Activated CD8-positive, alpha-beta memory T cell treated with anti-CD3 and anti-CD28 coated beads for 4 hours (primary cell): ENCODE data around the gene NCLN.
"Not testable (repeated sequence)": the region's sequence is repeated elsewhere in the genome, so short reads cannot be mapped to it uniquely, and the experiment has no call there.

ENCODE experiments used
- DNase-seq, 2 donors: peaks; one replicate each; pipeline ENCODE4 v3.0.0-alpha.2; 2020; ENCODE audit warnings: low read depth in 2 of 2

Gene NCLN

DNA sequence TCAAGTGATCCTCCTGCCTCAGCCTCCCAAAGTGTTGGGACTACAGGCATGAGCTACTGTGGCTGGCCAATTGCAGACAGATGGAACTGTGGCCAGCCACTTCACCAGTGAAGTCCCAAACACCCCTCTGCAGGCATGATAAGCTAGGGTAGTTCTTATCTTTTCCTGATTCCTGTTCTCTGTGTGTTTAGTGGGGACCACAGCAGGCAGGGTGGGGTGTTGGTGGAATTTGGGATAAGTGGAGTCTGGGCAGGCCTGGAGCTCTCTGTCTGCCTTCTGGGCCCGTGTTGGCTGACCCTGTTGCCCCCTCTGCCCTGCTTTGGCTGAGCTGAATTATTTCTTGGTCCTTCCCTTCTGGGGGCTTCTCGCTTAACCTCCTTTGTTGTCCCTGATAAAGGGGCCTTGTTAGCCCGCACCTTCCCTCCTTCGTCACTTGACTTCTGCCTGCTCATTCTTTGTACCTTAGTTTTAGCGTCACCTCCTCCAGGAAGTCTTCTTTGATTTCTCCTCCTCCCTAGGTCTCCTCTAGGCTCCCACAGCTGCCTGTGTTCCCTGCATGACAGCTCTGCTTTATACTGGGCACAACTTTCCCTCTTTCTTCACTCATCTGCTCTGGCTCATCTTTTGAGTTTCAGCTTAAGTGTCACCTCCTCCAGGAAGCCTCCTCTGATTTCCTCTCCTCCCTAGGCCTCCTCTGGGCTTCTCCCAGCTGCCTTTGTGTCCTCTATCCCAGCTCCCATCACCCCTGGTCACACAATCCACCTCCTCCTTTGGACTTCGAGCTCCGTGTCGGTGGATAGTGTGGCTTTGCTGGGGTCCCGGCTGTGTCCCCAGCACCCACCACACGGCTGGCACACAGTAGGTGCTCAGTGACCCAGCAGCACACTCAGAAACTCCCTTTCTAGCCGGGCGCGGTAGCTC, 1.7 kb upstream of the NCLN start:
- DNase-seq: no peak

DNA sequence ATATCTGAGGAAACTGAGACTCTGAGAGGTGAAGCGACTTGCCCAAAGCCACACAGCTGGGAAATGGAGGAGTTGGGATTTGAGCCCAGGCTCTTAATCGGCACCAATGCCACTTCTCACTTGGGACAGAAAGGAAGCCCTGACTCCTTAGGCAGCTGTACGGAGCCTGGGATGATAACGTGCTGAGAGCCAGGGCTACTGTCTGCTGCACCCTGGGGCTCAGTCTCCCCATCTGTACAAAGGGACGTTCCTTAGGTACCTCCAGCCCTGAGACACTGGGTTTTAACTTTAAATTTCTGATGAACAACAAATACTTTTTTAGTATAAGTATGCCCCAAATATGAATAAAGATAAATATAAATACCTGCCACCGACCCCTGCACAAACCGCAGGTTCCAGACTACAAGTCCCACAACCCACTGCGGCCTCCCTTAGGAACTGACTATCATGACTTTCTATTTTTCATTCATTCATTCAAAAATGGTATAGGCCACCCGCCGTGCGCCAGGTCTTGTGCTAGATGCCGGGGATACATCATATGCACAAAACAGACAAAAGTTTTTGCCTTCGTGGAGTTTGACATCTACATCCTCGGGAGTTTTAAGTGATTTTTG, 776 bp upstream of the NCLN start:
- peak in 1 of 2 donors; percentile 43 for DNase-seq

DNA sequence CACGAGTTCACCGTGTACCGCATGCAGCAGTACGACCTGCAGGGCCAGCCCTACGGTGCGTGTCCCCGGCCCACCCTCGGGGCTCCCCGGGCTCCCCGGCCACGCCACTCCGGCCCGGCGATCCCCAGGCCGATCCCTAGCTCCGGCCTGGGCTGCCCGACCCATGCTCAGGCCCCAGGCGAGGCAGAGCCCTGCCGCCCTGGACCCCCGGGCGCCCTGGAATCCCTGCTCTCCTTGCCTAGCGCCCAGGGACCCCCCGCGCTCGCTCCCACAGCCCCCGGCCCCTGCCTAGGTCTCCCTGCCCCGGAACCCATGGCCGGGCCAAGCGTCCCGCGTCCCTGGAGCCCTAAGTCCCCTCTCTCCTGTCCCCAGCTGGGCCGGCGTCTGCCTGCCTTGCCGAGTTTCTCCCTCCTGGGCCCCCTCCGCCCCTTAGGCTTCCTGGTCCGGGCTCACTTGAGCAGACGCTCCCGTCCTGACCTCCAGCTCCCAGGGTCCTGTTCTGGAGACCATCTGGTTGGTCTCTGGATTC, 494 bp downstream of the NCLN start:
- no peak for DNase-seq

DNA sequence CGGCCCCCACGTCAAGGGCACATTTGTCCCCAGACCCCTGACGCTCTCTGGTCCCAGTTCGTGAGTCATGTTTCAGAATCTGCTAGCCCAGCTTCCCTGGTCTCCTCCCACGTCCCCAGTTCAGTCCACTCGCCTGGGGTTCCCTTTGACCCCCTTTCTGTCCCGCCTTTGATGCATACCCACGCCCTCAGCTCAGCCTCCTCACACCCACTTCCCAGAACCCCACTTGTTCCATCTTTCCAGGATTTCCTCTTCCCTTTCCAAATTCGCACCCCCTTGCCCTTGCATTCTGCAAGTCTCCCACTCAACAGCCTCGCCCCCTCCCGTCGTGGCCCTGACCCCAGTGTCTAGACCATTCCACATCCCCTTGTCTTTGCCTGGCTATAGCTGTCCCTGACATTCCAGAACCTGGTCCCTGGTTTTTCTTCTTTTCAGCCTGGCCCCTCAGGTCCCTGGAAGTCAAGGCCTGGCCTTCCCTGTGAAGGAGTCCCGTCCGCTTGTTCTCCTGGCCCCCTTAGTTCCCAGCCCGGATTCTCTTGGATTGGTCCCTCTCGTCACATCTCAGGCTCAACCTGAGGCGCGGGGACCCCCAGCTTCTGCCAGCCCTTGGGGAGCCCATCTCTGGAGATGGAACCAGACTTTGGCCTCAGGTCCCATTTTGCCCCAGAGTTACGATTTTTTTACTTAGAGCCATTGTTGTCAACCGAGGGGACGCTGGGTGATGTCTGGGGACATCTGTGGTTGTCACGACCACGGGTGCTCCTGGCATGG, 1.3 kb downstream of the NCLN start:
- DNase-seq: no peak

DNA sequence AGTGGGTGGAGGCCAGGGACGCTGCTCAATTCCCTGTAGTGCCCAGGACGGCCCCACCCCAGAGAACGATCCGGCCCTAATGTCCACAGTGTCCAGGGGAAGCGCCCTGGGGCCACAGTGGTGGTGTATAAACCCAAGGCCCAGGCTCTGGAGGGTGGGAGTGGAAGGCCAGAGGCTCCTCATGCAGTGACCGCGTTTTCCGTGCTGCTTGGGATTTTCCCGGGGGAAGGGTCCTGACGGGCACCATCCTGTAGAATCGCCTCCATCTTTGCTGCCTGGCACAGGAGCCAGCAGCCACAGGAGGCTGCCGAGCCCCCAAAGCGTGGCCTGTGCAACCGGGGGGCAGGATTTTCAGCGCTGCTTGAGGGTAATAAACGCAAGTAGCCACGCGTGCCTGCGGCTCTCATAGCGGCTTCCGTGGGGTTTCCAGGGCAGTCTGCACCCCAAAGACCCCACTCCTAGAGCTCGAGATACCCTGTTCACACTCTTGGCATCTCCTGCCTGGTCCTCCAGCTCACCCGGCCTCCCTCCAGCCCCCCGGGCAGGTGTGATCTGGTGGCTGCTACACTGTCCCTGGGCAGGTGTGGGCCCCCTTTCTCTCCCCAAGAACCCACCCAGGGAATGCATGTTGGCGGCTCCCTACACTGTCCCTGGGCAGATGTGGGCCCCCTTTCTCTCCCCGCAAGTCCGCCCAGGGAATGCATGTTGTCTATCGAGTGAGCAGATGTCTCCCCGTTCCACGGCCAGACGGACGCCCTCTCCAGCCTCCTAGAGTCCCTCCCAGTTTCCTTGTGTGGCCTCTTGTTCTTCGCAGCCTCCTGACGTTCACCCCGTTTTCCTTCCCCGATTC, 2.2 kb downstream of the NCLN start:
- no peak for DNase-seq

DNA sequence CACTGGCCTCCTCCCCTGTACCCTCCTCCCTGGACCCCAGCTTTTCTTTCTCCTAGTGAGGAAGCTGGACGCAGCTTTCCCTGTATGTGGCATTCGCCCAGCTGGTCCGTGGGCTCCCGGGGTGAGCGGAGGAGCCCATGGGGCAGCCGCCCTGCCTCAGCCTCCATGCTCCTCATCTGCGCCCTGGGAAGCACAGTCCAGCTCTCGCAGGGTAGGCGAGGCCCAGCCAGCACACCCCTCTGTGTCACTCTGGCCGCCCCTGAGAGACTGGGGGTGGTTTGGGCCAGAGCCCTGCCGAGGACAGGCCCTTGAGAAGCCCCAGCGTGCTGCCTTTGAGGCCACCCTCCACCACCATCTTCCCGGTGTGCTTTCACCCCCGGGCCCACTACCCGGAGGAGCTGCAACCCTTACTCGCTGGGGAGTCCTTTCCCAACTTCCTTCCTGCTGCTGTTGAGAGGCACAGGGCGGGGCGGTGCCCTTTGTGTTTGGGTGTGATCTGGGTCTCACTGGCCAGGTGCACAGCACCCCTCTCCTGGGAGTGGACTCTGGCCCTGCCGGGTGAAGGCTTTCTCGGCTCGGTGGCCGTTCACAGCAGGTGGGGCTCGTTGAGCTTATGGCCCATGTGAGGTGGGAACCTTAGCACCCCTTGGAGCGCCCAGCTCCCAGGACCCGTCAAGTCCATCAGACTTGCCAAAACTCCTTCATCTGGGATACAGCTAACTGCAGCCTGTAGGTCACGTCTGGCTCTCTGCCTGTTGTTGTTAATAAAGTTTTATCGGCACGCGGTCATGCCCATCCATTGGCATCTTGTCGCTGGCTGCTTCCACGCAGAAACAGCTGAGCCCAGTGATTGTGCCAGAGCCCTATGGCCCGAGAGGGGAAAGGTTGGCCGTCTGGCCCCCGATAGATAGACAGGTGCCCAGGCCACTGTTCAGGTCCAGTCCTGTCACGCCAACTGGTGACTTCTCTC, 3.2 kb downstream of the NCLN start:
- DNase-seq: no peak

DNA sequence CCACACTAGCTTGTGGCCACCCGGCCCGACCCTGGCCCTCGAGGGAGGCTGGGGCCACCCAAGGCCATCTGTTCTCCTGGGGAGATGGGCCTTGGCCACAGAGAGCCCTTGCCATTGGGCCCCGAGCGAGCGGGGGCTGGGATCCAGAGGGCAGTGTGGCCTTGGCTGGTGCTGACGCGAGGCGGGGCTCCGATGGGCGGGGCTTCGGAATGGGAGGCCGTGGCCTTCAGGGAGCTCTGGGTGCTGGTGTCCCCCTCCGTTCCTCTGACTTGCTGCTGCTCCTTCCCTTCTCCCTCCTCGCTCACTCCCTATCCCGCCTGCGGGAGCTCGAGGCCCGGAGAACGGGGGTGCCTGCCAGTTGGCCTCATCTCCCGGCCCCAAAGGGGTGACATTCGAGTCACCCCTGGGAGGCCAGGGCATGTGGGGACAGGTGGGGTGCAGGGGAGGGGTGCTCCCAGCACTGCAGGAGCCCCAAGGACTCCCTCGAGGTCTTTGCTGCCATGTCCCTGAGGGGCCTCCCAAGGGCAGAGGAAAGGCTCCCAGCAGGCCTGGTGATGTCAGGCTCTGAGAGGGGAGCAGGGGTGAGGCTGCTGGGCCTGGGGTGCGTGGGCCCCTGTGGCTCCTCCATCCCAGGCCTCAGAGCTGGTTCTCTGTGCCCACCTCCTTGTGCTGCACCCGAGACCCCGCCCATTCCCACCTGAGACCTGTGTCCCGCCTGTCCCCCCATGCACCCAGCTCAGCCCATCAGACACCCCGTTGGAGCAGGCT, 4.2 kb downstream of the NCLN start:
- DNase-seq: no peak

DNA sequence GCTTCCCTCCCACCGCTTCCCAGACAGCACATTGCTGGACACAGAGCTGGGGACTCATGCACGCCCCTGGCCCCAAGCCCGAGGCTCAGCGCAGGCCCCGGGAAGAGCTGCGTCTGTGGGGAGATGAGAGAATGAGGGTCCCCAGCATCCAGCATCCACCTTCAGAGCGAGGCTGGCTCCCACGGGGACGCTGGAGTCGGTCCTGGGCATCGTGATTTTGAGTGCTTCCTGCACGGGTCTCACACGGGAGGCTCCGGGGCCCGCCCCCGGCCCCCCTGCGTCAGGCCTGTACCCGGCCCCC, 4.7 kb downstream of the NCLN start:
- DNase-seq: no peak

DNA sequence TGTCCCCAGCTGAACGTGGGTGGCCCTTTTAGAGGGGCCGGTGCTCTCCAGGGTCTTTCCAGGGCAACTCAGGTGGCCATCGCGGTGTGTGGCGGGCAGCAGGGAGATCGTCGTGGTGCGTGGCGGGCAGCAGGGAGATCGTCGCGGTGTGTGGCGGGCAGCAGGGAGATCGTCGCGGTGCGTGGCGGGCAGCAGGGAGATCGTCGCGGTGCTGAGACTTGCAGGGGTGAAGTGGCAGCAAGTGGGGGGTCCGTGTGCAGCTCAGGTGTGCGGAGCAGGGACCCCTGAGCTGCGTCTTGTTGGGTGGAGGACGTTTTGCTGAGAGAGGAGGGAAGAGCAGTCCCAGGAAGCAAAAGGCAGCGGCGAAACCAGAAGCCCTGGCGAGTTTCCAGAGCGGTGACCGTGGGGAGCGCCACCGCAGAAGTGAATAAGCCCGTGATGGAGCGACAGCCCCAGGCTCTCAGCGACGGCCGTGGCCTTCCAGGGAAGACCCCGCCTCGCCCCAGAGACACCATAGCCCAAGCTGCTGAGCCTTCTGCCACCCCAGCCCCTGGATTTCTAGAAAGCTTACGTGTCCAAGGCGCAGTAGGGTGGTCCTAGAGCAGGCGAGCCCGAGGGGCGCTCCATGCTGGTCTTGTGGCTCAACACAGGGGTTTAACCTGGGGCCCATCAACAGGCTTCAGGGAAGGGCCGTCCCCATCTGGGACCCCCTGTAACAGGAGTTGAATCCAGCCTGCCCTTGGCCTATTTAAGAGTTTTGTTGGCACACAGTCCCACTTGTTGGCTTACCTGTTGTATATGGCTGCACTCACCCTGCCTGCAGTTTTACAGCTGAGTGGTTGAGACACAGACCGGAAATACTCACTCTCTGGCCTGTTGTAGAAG, 5.4 kb downstream of the NCLN start:
- DNase-seq: no peak

DNA sequence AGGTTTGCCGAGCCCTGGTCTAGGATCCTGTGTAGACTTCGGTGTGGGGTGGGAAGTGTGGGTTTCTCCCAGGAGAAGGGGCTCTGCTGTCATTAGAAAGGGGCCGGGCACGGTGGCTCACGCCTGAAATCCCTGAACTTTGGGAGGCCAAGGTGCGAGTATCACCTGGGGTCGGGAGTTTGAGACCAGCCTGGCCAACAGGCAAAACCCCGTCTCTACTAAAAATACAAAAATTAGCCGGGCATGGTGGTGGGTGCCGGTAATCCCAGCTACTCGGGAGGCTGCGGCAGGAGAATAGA, 6.0 kb downstream of the NCLN start:
- not testable (repeated sequence) for DNase-seq

DNA sequence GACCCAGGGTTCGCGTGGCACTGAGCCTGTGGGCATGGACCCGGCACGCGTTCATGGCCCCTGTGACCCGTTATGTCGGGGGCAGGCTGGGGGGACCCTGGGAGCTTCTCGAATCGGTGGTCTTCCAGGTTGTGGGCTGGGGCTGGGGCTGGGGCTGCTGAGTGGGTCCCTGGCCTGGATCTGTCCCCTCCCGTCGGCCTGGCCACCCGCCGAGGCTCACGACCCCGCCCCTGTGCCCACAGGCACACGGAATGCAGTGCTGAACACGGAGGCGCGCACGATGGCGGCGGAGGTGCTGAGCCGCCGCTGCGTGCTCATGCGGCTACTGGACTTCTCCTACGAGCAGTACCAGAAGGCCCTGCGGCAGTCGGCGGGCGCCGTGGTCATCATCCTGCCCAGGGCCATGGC, 6.5 kb downstream of the NCLN start:
- DNase-seq: no peak

DNA sequence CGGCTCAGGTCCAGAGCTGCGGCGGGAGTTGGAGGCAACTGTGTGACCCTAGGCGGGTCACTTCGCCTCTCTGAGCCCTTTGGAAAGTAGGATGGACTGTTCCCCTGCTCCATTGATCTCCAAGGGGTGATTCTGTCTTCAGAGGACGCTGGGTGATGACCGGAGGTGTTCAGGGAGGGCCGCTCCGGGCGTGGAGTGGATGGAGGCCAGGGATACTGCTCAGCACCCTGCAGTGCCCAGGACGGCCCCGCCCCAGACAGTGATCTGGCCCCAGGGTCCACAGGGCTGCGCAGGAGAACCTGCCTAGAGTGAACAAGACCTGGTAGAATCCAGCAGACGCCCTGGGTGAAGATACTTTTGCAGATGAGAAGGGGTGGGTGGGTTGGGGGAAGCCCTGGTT, 7.0 kb downstream of the NCLN start:
- DNase-seq: no peak

DNA sequence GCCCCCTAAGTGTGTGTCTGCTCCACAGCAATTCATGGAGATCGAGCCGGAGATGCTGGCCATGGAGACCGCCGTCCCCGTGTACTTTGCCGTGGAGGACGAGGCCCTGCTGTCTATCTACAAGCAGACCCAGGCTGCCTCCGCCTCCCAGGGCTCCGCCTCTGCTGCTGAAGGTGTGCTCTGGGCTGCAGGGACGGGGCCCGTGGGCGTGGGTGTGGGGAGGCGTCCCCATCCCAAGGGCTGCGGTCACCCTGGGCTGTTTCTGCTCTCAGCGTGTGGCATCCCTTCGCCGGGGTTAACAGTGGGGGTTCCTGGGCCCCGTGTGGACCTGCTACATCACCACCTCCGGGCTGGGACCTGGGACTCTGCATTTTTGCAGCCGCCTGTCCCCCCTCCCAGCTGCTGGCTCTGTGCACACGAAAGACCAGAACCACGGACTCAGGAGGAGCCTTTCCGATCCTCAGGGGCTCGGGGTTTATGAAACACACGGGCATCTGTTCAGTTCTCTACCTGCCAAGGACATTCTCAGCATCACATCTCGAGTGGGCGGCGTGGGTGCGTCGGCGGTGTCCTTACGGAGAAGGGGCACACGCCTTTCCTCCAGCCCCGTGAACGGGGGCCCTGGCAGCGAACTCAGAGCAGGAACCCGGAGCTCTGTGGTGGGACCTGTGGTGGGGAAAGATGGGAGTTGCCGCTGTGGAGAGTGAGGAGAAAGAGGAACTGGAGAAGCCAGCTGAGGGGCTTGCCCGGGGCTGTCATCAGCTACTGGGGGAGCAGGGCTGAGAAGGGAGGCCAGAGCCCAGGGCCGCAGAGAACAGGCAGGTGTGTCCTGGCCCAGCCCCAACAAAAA, 7.8 kb downstream of the NCLN start:
- DNase-seq: no peak

DNA sequence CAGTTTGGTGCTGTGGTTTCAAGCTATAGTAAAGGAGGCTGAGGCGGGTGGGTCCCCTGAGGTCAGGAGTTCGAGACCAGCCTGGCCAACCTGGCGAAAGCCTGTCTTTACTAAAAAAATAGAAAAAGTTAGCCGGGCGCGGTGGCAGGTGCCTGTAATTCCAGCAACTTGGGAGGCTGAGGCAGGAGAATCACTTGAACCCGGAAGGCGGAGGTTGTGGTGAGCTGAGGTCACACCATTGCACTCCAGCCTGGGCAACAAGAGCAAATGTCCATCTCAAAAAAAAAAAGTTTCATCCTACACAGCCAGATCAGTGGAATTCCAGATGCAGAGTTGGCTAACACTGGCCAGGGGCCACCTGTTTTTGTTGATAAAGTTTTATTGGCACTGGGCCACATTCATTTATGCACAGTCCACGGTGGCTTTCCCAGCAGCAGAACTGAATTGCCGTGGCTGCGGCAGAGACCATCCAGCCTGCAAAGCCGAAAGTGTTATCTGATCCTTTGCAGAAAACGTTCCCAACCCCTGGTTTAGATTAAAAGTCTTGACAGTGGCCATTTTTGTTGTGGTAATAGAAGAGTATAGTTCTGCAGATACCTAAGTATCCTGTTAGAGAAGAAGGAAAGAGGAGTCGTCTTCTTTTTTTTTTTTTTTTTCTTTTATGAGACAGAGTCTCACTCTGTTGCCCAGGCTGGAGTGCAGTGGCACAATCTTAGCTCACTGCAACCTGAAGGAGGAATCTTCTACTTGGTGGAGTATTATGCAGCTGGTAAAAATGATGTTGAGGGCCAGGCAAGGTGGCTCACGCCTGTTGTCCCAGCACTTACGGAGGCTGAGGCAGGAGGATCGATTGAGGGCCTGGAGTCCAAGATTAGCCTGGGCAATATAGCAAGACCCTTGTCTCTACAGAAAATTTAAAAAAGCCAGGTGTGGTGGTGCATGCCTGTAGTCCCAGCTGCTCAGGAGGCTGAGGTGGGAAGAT, 8.7 kb downstream of the NCLN start:
- DNase-seq: no peak

DNA sequence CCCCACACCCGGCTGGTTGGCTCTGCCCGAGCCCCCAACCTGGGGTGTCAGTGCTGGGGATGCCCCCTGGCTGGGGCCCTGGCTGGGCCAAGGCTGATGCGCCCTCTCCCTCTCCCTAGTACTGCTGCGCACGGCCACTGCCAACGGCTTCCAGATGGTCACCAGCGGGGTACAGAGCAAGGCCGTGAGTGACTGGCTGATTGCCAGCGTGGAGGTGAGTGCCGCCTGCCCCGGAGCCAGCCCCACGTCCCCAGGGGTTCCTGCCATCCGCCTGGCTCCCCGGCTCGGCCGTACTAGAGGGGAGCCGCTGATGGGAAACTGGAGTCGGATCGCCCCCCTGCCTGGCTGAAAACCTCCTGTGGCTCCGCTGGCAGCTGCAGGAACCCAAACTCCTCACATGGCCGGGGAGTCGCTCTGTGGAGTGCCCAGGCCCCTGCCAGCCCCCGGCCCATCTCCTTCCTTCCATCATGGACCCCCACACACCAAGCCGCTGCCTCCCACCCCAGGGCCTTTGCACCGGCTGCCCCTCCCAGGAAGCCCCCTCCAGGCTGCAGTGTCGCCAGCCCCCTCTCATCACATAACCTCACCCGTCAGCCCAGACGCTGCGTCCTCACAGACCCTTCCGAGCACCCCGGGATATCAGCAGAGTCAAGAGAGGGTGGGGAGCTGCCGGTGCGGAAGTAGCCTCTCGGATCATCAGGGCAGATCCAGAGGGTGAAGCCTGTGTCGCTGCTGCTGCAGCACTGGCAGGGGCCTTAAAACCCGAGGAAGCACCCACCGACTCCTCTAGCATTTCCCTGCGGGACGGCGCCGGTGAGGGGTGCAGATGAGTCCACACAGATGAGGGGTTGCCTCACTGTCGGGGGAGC, 10.6 kb downstream of the NCLN start:
- DNase-seq: no peak

DNA sequence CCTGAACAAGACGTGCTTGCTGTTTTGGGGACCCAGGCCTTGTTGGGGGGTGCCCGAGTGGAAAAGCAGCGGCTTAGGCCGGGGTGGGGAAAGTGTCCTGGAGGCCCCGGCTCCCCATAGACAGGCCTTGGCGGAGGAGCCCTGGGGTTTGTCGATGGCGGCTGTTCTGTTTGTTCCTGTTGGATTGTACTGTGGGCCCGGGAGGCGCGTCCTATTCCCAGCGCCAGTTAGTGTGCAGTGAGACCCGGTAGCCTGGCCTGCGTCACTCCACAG, 11.1 kb downstream of the NCLN start:
- no peak for DNase-seq
